ENCODE data around the gene OR2F2.

DNA sequence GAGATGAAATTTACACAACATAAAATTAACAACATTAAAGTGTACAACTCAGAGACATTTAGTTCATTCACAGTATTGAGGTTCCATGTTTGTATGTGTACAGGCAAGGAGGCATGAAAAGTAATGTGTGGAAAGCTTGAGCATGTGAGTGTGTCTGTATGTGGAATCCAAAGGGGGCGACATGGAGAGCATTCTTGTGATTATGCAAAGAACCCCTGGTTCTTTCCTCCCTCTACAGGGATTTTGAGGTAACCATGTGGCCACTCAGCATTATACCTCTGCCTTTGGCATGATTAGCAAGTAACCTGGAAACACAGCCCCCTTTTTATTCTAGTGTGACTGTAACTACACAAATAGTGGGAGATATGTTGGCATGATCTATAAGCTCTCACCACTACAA is 40.6 kb downstream of the OR2F2 start:
- TF ChIP-seq POLR2A (IDR thresholded peaks at IDR 0.05; ENCODE audit: low read depth, low read length) (no peak), POLR2AphosphoS5 (IDR thresholded peaks at IDR 0.05; ENCODE audit: low read depth, low read length) (no peak), TAF1 (IDR thresholded peaks at IDR 0.05; ENCODE audit: low read depth, low read length) (no peak), SPI1 (IDR thresholded peaks at IDR 0.05; ENCODE audit: low read depth, low read length) (no peak)
